Measurements from ENCODE around the gene MPEG1. TPM values are rescaled to one million over a fixed set of nuclear protein-coding genes. Genes with fewer than 3 reads are reported as not detected.
A peak's percentile ranks its signal among the peaks of the same experiment; 100 is the strongest.

The MPEG1 gene
- total and polyA plus RNA-seq, 4 donors = 4.3 to 27.1 (median 25.0) TPM

DNA sequence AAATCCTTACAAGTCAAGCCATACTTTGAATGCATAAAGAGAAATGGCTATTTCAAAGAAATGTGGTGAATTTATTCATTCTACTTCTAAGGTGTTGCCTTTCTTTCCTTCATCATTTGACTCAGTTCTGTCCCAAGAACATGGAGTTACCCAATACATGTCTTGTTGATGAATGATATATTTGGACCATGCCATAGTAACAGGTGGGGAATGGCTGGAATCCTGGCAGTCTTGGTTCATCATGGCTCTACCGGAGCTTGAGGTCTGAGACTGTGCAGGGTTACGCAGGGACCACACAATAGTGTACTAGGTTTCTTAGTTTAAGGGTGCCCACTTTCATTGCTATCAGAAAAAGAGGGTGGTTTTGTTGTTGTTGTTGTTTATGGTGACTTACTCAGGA is 40.3 kb upstream of the MPEG1 start:
- no peaks in the 10 kb centered on the region for H3K27me3 ChIP-seq (ENCODE audit: control insufficient read depth in 1 of 2, insufficient read depth in 2 of 2, low read length in 1 of 2)
- H3K36me3 ChIP-seq (ENCODE audit: control insufficient read depth in 1 of 2, insufficient read depth in 2 of 2, low read length in 1 of 2) = no peaks in the 10 kb centered on the region
- H3K4me1 ChIP-seq (ENCODE audit: control insufficient read depth in 1 of 2, insufficient read depth in 2 of 2, low read length in 2 of 2) = no peaks in the 10 kb centered on the region
- no peak overlapping the region for H3K4me3 ChIP-seq (ENCODE audit: low read length in 2 of 2)
- no peaks in the 10 kb centered on the region for H3K9me3 ChIP-seq (ENCODE audit: control insufficient read depth, low read length)
- H3K27ac ChIP-seq (ENCODE audit: low read depth in 1 of 2, low read length in 2 of 2) = no peak overlapping the region
- ATAC-seq (ENCODE audit: low FRiP score) = no peak
- intact Hi-C loops (cut with DNase I) = no loop called here
- WGBS, 2 donors = 89 to 90% methylated on average over 2 of the region's 2 CpGs
- DNase-seq = no peak

DNA sequence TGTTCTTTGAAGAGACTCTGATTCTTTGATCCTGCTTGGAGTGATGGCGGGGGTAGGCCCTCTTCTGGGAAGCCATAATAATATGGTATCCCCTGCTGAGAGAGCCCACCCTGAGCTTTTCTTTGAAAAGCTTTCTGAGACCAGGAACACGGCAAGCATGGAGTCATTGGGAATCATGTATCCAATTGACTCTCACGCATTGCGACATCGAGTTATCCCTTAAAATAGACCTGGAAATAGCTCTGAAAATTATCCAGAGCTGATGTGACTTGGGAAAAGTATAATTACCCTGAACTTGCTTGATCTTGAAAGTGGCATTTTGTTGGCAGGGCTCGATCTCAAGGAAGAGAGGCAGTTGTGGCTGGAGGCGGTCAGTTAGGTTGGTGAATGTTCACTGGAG is 36.8 kb upstream of the MPEG1 start:
- Histone ChIP-seq H3K4me3 (ENCODE audit: low read length in 2 of 2) (no peak overlapping the region), H3K4me1 (ENCODE audit: control insufficient read depth in 1 of 2, insufficient read depth in 2 of 2, low read length in 2 of 2) (no peaks in the 10 kb centered on the region), H3K36me3 (ENCODE audit: control insufficient read depth in 1 of 2, insufficient read depth in 2 of 2, low read length in 1 of 2) (no peaks in the 10 kb centered on the region), H3K9me3 (ENCODE audit: control insufficient read depth, low read length) (no peaks in the 10 kb centered on the region), H3K27me3 (ENCODE audit: control insufficient read depth in 1 of 2, insufficient read depth in 2 of 2, low read length in 1 of 2) (no peaks in the 10 kb centered on the region), H3K27ac (ENCODE audit: low read depth in 1 of 2, low read length in 2 of 2) (no peak overlapping the region)
- DNase-seq = no peak
- WGBS, 2 donors = 85% methylated on average over 7 of the region's 7 CpGs
- intact Hi-C loops (cut with DNase I) = no loop called here
- ATAC-seq (ENCODE audit: low FRiP score) = no peak

DNA sequence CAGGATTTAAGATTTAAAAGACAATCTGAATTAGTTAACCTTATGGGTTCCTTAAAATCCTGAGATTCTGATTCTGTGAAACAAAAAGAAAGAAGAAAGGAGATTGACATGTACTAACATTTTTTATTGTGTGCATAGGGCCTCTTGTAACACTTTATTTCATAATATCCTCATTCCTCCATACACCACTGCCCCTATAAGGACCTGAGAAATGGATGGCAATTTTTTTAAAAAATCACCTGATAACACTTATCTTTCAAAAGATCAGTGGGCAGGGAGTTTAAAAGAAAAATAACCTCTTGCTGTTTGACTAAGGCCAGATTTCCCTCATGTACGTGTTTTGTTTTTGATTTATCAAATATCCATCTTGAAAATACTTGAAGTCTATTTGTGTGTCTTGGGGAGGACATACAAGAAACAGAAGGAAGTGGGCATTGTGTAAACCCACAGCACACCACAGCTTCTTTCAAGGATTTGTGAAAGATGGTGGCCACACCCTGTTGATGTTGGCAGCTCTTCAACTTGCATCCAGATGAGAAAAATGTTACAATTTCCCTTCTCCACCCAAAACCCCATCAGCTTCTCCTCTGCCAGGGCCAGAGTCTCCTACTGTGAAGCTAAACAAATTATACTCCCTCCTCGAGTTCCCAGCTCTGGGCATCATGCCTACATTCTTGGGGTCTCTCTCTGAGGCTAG is 35.0 kb upstream of the MPEG1 start:
- no peak overlapping the region for H3K4me3 ChIP-seq (ENCODE audit: low read length in 2 of 2)
- no peaks in the 10 kb centered on the region for H3K27me3 ChIP-seq (ENCODE audit: control insufficient read depth in 1 of 2, insufficient read depth in 2 of 2, low read length in 1 of 2)
- no peaks in the 10 kb centered on the region for H3K9me3 ChIP-seq (ENCODE audit: control insufficient read depth, low read length)
- no peak for ATAC-seq (ENCODE audit: low FRiP score)
- no peaks in the 10 kb centered on the region for H3K4me1 ChIP-seq (ENCODE audit: control insufficient read depth in 1 of 2, insufficient read depth in 2 of 2, low read length in 2 of 2)
- no peak overlapping the region for H3K27ac ChIP-seq (ENCODE audit: low read depth in 1 of 2, low read length in 2 of 2)
- DNase-seq = peak in 1 of 2 donors; percentile 71
- WGBS, 2 donors = 7 to 8% methylated on average over 2 of the region's 2 CpGs
- no peaks in the 10 kb centered on the region for H3K36me3 ChIP-seq (ENCODE audit: control insufficient read depth in 1 of 2, insufficient read depth in 2 of 2, low read length in 1 of 2)
- intact Hi-C loops (cut with DNase I) = no loop called here

DNA sequence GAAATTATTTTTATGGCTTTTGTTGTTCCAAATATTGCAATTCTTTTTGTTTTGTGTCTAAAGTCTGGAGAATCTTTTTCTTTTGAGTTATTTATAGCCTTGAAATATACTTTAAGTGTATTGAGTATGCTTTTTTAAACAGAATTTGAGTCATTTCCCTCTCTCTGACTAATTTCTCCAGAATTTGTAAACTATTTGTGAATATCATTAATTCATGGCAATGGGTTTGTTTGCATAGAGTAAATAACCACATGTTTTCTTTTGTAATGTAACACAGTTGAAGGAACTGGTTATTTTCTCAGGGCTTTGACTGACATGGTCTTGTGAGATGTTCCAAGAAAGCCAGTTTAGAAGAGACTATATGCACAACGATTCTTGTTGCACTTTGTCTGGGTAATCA is 30.9 kb upstream of the MPEG1 start:
- no peak for ATAC-seq (ENCODE audit: low FRiP score)
- no peaks in the 10 kb centered on the region for H3K9me3 ChIP-seq (ENCODE audit: control insufficient read depth, low read length)
- H3K4me1 ChIP-seq (ENCODE audit: control insufficient read depth in 1 of 2, insufficient read depth in 2 of 2, low read length in 2 of 2) = no peaks in the 10 kb centered on the region
- no peak for DNase-seq
- intact Hi-C loops (cut with DNase I) = no loop called here
- H3K27me3 ChIP-seq (ENCODE audit: control insufficient read depth in 1 of 2, insufficient read depth in 2 of 2, low read length in 1 of 2) = no peaks in the 10 kb centered on the region
- 76 to 84% methylated on average over 1 of the region's 1 CpG for WGBS, 2 donors
- H3K4me3 ChIP-seq (ENCODE audit: low read length in 2 of 2) = no peak overlapping the region
- no peak overlapping the region for H3K27ac ChIP-seq (ENCODE audit: low read depth in 1 of 2, low read length in 2 of 2)
- no peaks in the 10 kb centered on the region for H3K36me3 ChIP-seq (ENCODE audit: control insufficient read depth in 1 of 2, insufficient read depth in 2 of 2, low read length in 1 of 2)

DNA sequence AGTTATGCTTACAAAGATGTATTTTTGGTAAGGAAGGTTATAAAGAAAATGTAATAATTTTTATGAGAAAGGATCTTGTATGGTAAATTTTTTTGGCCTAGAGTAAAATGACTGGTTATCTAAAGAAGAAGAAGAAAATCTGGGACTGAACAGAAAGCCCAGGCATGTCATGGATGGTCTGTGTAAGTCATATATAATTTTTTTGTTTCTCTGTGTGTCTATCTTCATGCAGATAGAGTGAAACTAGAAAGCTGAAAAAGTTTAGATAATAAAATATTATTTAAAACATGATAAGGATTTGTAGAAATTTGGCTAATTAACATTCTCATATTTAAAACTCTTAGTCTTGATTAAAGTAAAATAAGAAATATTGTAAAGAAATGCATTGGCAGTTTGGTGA is 27.6 kb upstream of the MPEG1 start:
- no peak for DNase-seq
- Histone ChIP-seq H3K36me3 (ENCODE audit: control insufficient read depth in 1 of 2, insufficient read depth in 2 of 2, low read length in 1 of 2) (no peaks in the 10 kb centered on the region), H3K4me1 (ENCODE audit: control insufficient read depth in 1 of 2, insufficient read depth in 2 of 2, low read length in 2 of 2) (no peaks in the 10 kb centered on the region), H3K27ac (ENCODE audit: low read depth in 1 of 2, low read length in 2 of 2) (no peak overlapping the region), H3K27me3 (ENCODE audit: control insufficient read depth in 1 of 2, insufficient read depth in 2 of 2, low read length in 1 of 2) (no peaks in the 10 kb centered on the region), H3K9me3 (ENCODE audit: control insufficient read depth, low read length) (no peaks in the 10 kb centered on the region), H3K4me3 (ENCODE audit: low read length in 2 of 2) (no peak overlapping the region)
- no peak for ATAC-seq (ENCODE audit: low FRiP score)
- intact Hi-C loops (cut with DNase I) = no loop called here

DNA sequence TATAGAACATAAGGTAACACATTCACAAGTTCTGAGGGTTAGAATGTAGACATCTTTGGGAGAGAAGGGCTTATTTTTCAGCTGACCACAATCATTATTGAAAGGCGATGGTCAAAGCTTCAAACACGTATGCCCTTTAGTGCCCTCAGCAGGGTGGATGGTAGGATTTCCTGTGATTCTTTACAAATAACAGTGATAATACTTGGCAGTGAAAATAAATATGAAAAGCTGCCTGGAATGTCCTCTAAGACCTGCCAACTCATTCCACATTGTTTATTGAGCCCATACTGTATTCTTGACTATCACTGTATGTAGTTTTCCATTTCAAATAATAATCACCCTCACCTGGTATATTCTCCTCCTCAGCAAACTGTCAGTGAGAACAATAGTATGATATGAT is 13.7 kb upstream of the MPEG1 start:
- intact Hi-C loops (cut with DNase I) = no loop called here
- Histone ChIP-seq H3K4me1 (ENCODE audit: control insufficient read depth in 1 of 2, insufficient read depth in 2 of 2, low read length in 2 of 2) (peaks cover 0 to 2% of the 10 kb centered on the region in 2 donors), H3K4me3 (ENCODE audit: low read length in 2 of 2) (no peak overlapping the region), H3K27ac (ENCODE audit: low read depth in 1 of 2, low read length in 2 of 2) (no peak overlapping the region), H3K36me3 (ENCODE audit: control insufficient read depth in 1 of 2, insufficient read depth in 2 of 2, low read length in 1 of 2) (no peaks in the 10 kb centered on the region), H3K9me3 (ENCODE audit: control insufficient read depth, low read length) (no peaks in the 10 kb centered on the region), H3K27me3 (ENCODE audit: control insufficient read depth in 1 of 2, insufficient read depth in 2 of 2, low read length in 1 of 2) (no peaks in the 10 kb centered on the region)
- ATAC-seq (ENCODE audit: low FRiP score) = no peak
- DNase-seq = no peak
- WGBS, 2 donors = 71 to 72% methylated on average over 2 of the region's 2 CpGs

DNA sequence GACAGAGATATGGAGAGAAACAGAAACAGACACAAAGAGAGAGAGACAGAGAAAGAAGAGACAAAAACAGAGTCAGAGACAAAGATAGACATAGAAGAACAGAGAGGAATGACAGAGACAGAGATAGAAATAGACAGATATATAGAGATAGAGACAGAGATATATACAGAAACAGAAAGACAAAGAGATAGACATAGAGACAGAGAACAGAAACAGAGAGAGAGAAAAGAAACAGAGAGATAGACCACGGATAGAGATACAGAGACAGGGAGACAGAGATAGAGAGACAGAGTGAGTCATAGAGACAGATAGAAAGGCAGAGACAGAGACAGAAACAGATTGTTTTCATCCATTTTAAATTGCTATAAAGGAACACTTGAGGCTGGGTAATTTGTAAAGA is 12.3 kb upstream of the MPEG1 start:
- no peak overlapping the region for H3K4me3 ChIP-seq (ENCODE audit: low read length in 2 of 2)
- ATAC-seq (ENCODE audit: low FRiP score) (no peak), DNase-seq (no peak)
- intact Hi-C loops (cut with DNase I) = no loop called here
- 57 to 65% methylated on average over 1 of the region's 1 CpG for WGBS, 2 donors
- no peak overlapping the region for H3K27ac ChIP-seq (ENCODE audit: low read depth in 1 of 2, low read length in 2 of 2)
- no peaks in the 10 kb centered on the region for H3K36me3 ChIP-seq (ENCODE audit: control insufficient read depth in 1 of 2, insufficient read depth in 2 of 2, low read length in 1 of 2)
- H3K27me3 ChIP-seq (ENCODE audit: control insufficient read depth in 1 of 2, insufficient read depth in 2 of 2, low read length in 1 of 2) = no peaks in the 10 kb centered on the region
- H3K4me1 ChIP-seq (ENCODE audit: control insufficient read depth in 1 of 2, insufficient read depth in 2 of 2, low read length in 2 of 2) = peaks cover 0 to 2% of the 10 kb centered on the region in 2 donors
- no peaks in the 10 kb centered on the region for H3K9me3 ChIP-seq (ENCODE audit: control insufficient read depth, low read length)

DNA sequence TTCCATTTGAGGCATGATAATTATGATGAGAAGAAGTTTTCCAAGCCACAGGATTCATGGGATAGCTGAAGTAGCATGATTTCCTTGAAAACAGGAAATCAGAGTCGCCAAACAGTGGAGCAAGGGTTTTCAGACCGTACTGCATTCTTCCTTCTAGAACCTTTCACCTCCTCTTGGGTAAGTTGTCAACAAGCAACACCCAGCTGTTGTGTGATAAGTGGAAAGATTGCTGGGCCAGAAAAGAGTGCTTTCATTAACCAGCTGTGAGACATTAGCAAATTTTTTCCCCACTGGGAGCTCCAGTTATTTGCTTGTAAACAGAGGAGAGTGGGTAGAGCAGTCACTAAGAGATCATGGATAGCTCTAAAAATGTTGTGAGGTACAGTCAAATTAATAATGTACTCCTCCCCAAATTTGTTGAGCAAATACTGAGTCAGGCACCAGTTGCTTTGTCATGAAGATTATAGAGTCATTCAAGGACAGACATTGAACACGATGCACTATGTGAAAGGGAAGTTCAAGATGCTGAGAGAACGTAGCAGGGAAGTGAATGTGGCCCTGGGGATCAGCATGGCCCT is 11.7 kb upstream of the MPEG1 start:
- 59 to 65% methylated on average over 4 of the region's 4 CpGs for WGBS, 2 donors
- Histone ChIP-seq H3K27me3 (ENCODE audit: control insufficient read depth in 1 of 2, insufficient read depth in 2 of 2, low read length in 1 of 2) (no peaks in the 10 kb centered on the region), H3K36me3 (ENCODE audit: control insufficient read depth in 1 of 2, insufficient read depth in 2 of 2, low read length in 1 of 2) (no peaks in the 10 kb centered on the region), H3K4me1 (ENCODE audit: control insufficient read depth in 1 of 2, insufficient read depth in 2 of 2, low read length in 2 of 2) (peaks cover 0 to 2% of the 10 kb centered on the region in 2 donors), H3K9me3 (ENCODE audit: control insufficient read depth, low read length) (no peaks in the 10 kb centered on the region), H3K4me3 (ENCODE audit: low read length in 2 of 2) (no peak overlapping the region), H3K27ac (ENCODE audit: low read depth in 1 of 2, low read length in 2 of 2) (no peak overlapping the region)
- ATAC-seq (ENCODE audit: low FRiP score) (peak; percentile 36), DNase-seq (no peak)
- intact Hi-C loops (cut with DNase I) = no loop called here

DNA sequence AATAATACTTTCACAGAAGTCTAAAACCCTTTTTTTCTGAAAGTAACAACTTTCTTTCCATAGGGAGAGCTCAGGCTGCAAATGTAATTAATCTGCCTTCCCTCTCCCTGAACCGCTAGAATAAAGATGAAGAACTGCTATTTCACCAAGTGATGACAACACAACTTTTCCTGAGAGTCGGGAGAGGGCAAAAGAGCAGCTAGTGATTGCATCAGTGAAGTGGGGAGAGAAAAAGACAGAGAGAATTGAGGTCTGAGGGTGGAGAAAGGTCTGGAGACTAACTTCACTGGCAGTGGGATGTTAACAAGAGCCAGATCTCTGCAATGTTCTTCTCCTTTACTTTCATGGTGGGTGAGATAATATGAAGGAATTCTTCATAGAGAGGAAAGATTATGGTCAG is 10.9 kb upstream of the MPEG1 start:
- peaks cover 0 to 2% of the 10 kb centered on the region in 2 donors for H3K4me1 ChIP-seq (ENCODE audit: control insufficient read depth in 1 of 2, insufficient read depth in 2 of 2, low read length in 2 of 2)
- no peak for ATAC-seq (ENCODE audit: low FRiP score)
- no peak overlapping the region for H3K27ac ChIP-seq (ENCODE audit: low read depth in 1 of 2, low read length in 2 of 2)
- no peaks in the 10 kb centered on the region for H3K36me3 ChIP-seq (ENCODE audit: control insufficient read depth in 1 of 2, insufficient read depth in 2 of 2, low read length in 1 of 2)
- H3K9me3 ChIP-seq (ENCODE audit: control insufficient read depth, low read length) = no peaks in the 10 kb centered on the region
- no peak for DNase-seq
- H3K4me3 ChIP-seq (ENCODE audit: low read length in 2 of 2) = no peak overlapping the region
- 30 to 39% methylated on average over 2 of the region's 2 CpGs for WGBS, 2 donors
- no peaks in the 10 kb centered on the region for H3K27me3 ChIP-seq (ENCODE audit: control insufficient read depth in 1 of 2, insufficient read depth in 2 of 2, low read length in 1 of 2)
- intact Hi-C loops (cut with DNase I) = no loop called here

All from aorta (tissue), 5 donors.